Memory B cell (primary cell): ENCODE measurements around the gene RRP1.

Experiments used
- ATAC-seq: fragments of 150-1000 bp; cut with Tn5 transposase; 2 replicates; pipeline ENCODE4 v1.10.0; 2021; ENCODE audit warnings: low read depth, mild to moderate bottlenecking, moderate library complexity
- DNase-seq, 2 donors: peaks; one replicate each; pipeline ENCODE4 v3.0.0; 2022; ENCODE audit warnings: low spot score in 2 of 2
- H3K27ac Mint-ChIP-seq: one replicate; pipeline ENCODE4 v1.8.0; 2022; ENCODE audit warnings: mild to moderate bottlenecking, moderate library complexity, mixed read lengths
- H3K27me3 Mint-ChIP-seq: one replicate; pipeline ENCODE4 v1.8.0; 2022; ENCODE audit warnings: mixed read lengths
- H3K36me3 Mint-ChIP-seq: one replicate; pipeline ENCODE4 v1.8.0; 2022; ENCODE audit warnings: mild to moderate bottlenecking, mixed read lengths
- H3K4me1 Mint-ChIP-seq: one replicate; pipeline ENCODE4 v1.8.0; 2022; ENCODE audit warnings: mixed read lengths
- H3K4me3 Mint-ChIP-seq: one replicate; pipeline ENCODE4 v1.8.0; 2022; ENCODE audit warnings: mild to moderate bottlenecking, moderate library complexity, mixed read lengths
- H3K9me3 Mint-ChIP-seq: one replicate; pipeline ENCODE4 v1.8.0; 2022; ENCODE audit warnings: mixed read lengths

Gene RRP1

DNA sequence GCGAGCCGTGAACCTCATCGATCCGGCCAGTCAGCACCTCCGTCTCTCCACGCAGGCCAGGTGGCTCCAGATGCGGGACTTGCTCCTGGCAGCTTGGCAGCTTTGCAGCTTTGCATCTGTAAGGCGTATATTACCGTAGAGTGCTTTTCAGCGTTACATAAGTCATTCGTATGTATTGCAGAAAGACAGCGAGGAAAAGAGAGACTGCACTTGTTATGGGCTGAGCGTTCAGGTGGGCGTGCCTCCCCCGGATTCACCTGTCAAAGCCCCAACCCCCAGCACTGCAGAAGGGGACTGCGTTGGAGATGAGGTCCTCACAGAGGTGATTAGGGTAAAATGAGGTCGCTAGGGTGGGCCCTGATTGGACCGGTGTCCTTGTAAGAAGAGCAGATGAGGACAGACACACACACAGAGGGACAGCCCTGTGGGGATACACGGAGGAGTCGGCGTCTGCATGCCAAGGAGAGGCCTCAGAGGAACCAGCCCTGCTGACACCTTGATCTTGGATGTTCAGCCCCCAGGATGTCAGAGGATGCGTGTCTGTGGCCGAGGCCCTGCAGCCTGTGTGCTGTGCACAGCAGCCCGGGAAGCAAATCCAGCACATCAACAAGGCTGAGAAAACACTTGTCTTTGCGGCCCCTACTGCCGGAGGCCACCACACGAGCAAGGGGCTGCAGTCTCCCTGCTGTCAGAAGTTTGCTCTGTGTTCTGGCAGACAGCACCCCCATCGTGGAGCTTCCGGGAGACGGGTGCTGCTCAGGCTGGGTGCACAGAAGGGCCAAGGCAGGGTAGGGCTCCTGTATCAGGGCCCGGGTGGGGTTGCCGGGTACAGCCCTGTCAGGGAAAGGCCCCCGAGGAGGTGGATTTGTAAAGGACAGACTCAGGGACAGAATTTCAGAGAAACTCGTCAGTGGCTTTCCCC lies 64.7 kb downstream of the RRP1 start:
- no peaks in the 10 kb centered on the region for H3K36me3 Mint-ChIP-seq
- H3K9me3 Mint-ChIP-seq = peaks cover 2% of the 10 kb centered on the region
- DNase-seq (no peak), ATAC-seq (no peak)
- no peak overlapping the region for H3K27ac Mint-ChIP-seq
- peaks cover 2% of the 10 kb centered on the region for H3K27me3 Mint-ChIP-seq
- H3K4me1 Mint-ChIP-seq = peaks cover 8% of the 10 kb centered on the region
- no peak overlapping the region for H3K4me3 Mint-ChIP-seq
